ENCODE data around the gene TGM6. TPM values are rescaled to one million over a fixed set of nuclear protein-coding genes. Genes with fewer than 3 reads are reported as not detected.

Gene TGM6
- total and polyA plus RNA-seq, 12 donors, result not detected

GRCh38 chr20:2382833-2383232, 2.1 kb downstream of the TGM6 start:
- no peaks in the 10 kb centered on the region for H3K9me3 ChIP-seq (replicated peaks in 1 of 3)
- no peak for TF ChIP-seq POLR2A (IDR thresholded peaks at IDR 0.05)
- no peak for TF ChIP-seq CTCF (IDR thresholded peaks at IDR 0.05)

GRCh38 chr20:2385026-2385425, 4.3 kb downstream of the TGM6 start:
- Histone ChIP-seq H3K27me3 (peaks cover 5% of the 10 kb centered on the region), H3K9me3 (replicated peaks in 1 of 3) (no peaks in the 10 kb centered on the region), H3K36me3 (replicated peaks in 1 of 2) (no peaks in the 10 kb centered on the region), H3K4me3 (no peak overlapping the region), H3K4me1 (replicated peaks in 1 of 2) (no peaks in the 10 kb centered on the region), H3K27ac (no peak overlapping the region)
- TF ChIP-seq CTCF (IDR thresholded peaks at IDR 0.05) (no peak), POLR2A (IDR thresholded peaks at IDR 0.05) (no peak)
- intact Hi-C loops (cut with DNase I), result no loop called here
- WGBS, 4 donors, result 52 to 77% (median 63%) methylated on average over 5 of the region's 5 CpGs
- no peak for DNase-seq

More at GRCh38 chr20:2382833-2383232, 2.1 kb downstream of the TGM6 start:
- WGBS, 4 donors, result 77 to 98% (median 92%) methylated on average over 2 of the region's 2 CpGs
- H3K27me3 ChIP-seq, result peaks cover 5% of the 10 kb centered on the region
- intact Hi-C loops (cut with DNase I), result no loop called here
- H3K27ac ChIP-seq, result no peak overlapping the region
- H3K36me3 ChIP-seq (replicated peaks in 1 of 2), result no peaks in the 10 kb centered on the region
- no peak for DNase-seq
- no peaks in the 10 kb centered on the region for H3K4me1 ChIP-seq (replicated peaks in 1 of 2)
- no peak overlapping the region for H3K4me3 ChIP-seq

GRCh38 chr20:2385496-2385895, 4.8 kb downstream of the TGM6 start:
- H3K27ac ChIP-seq, result no peak overlapping the region
- H3K4me1 ChIP-seq (replicated peaks in 1 of 2), result no peaks in the 10 kb centered on the region
- H3K9me3 ChIP-seq (replicated peaks in 1 of 3), result no peaks in the 10 kb centered on the region
- no peak overlapping the region for H3K4me3 ChIP-seq
- DNase-seq, result no peak
- TF ChIP-seq CTCF (IDR thresholded peaks at IDR 0.05) (no peak), POLR2A (IDR thresholded peaks at IDR 0.05) (no peak)
- 75 to 84% (median 81%) methylated on average over 4 to 6 of the region's 6 CpGs for WGBS, 4 donors
- intact Hi-C loops (cut with DNase I), result no loop called here
- no peaks in the 10 kb centered on the region for H3K36me3 ChIP-seq (replicated peaks in 1 of 2)
- peaks cover 5% of the 10 kb centered on the region for H3K27me3 ChIP-seq

- intact Hi-C loops (cut with DNase I), result no loop called here
- no peaks in the 10 kb centered on the region for H3K4me1 ChIP-seq (replicated peaks in 1 of 2)
- 49 to 59% (median 53%) methylated on average over 5 of the region's 5 CpGs for WGBS, 4 donors
- no peaks in the 10 kb centered on the region for H3K27me3 ChIP-seq
- H3K27ac ChIP-seq, result no peak overlapping the region
- no peaks in the 10 kb centered on the region for H3K9me3 ChIP-seq (replicated peaks in 1 of 3)
- no peak overlapping the region for H3K4me3 ChIP-seq
- DNase-seq, result no peak
- TF ChIP-seq CTCF (IDR thresholded peaks at IDR 0.05) (no peak), POLR2A (IDR thresholded peaks at IDR 0.05) (no peak)
- no peaks in the 10 kb centered on the region for H3K36me3 ChIP-seq (replicated peaks in 1 of 2)
Observed at GRCh38 chr20:2386516-2387179, 5.9 kb downstream of the TGM6 start.

Measured in adrenal gland (tissue), 12 donors.